ENCODE measurements around the gene CERS6.

GRCh38 chr2:168445960-168446359 lies 10.1 kb upstream of the CERS6 start:
- no peak for TF ChIP-seq REST (IDR thresholded peaks at IDR 0.05; ENCODE audit: insufficient read depth in 1 of 2, low read depth in 2 of 2, low read length in 1 of 2)
- TF ChIP-seq CTCF (IDR thresholded peaks at IDR 0.05), result no peak
- no peak for TF ChIP-seq POLR2AphosphoS5 (IDR thresholded peaks at IDR 0.05; ENCODE audit: low read depth, low read length)
- TF ChIP-seq SIN3A (IDR thresholded peaks at IDR 0.05; ENCODE audit: borderline replicate concordance, insufficient read depth, low read depth, low read length), result no peak
- TF ChIP-seq TCF7L2 (IDR thresholded peaks at IDR 0.05; ENCODE audit: low read depth, low read length), result no peak
